Naive thymus-derived CD8-positive, alpha-beta T cell (primary cell): ENCODE results near the gene FDX2. TPM values are rescaled to one million over a fixed set of nuclear protein-coding genes. Genes with fewer than 3 reads are reported as not detected.
A peak's percentile ranks its signal among the peaks of the same experiment; 100 is the strongest.

ENCODE experiments used
- ATAC-seq, 2 donors: fragments of 150-1000 bp; cut with Tn5 transposase in 1 of 2; sonication (Bioruptor Pico), chemical (Tn5 transposase) in 1 of 2; 1 replicate in 1 of 2; 2 replicates in 1 of 2; pipeline ENCODE4 v1.10.0; 2021; ENCODE audit warnings: mild to moderate bottlenecking in 2 of 2, moderate library complexity in 2 of 2
- POLR2A ChIA-PET: fragments of 350-600 bp; sonication (Branson Sonifier 250); formaldehyde crosslinking; loops from one replicate; lab custom pipeline; 2021; ENCODE audit warnings: antibody characterized with exemption; lab: Charles Lee
- DNase-seq, 10 donors: peaks; one replicate each; pipeline versions ENCODE4 v3.0.0 to v3.0.0-alpha.2; 2020 to 2022
- H3K27ac Mint-ChIP-seq, 10 donors: one replicate each; pipeline ENCODE4 v1.8.0; 2020 to 2022; ENCODE audit warnings: mild to moderate bottlenecking in 10 of 10, mixed read lengths in 10 of 10, moderate library complexity in 4 of 10, inconsistent platforms in 1 of 10
- H3K27me3 Mint-ChIP-seq, 5 donors: one replicate each; pipeline ENCODE4 v1.8.0; 2021 to 2022; ENCODE audit warnings: mixed read lengths in 5 of 5
- H3K36me3 Mint-ChIP-seq, 3 donors: one replicate each; pipeline ENCODE4 v1.8.0; 2020 to 2022; ENCODE audit warnings: mixed read lengths in 3 of 3, mild to moderate bottlenecking in 2 of 3, inconsistent platforms in 1 of 3
- H3K4me1 Mint-ChIP-seq, 4 donors: one replicate each; pipeline ENCODE4 v1.8.0; 2021 to 2022; ENCODE audit warnings: mixed read lengths in 4 of 4
- H3K4me3 Mint-ChIP-seq, 10 donors: one replicate each; pipeline ENCODE4 v1.8.0; 2020 to 2022; ENCODE audit warnings: mild to moderate bottlenecking in 10 of 10, mixed read lengths in 10 of 10, moderate library complexity in 6 of 10, inconsistent platforms in 1 of 10
- H3K9me3 Mint-ChIP-seq, 9 donors: one replicate each; pipeline ENCODE4 v1.8.0; 2020 to 2022; ENCODE audit warnings: mixed read lengths in 9 of 9, mild to moderate bottlenecking in 3 of 9, inconsistent platforms in 1 of 9, moderate library complexity in 1 of 9
- polyA plus RNA-seq, 3 donors: library from polyadenylated mRNA; unstranded; fragments of 300-500 nt; fragmentation: Illumina TruSeq; gene quantifications; one replicate each; pipeline ENCODE4 v1.2.3, GENCODE V29; 2021
- total RNA-seq, 8 experiments: library from RNA in 2 of 8; stranded (reverse) in 2 of 8; gene quantifications; one replicate each; pipeline ENCODE4 v1.2.3 and lab custom pipeline; 2021 to 2026

Gene FDX2
- total and polyA plus RNA-seq, 5 experiments from 2014 or later: 11.9 to 26.7 (median 14.9) TPM

DNA sequence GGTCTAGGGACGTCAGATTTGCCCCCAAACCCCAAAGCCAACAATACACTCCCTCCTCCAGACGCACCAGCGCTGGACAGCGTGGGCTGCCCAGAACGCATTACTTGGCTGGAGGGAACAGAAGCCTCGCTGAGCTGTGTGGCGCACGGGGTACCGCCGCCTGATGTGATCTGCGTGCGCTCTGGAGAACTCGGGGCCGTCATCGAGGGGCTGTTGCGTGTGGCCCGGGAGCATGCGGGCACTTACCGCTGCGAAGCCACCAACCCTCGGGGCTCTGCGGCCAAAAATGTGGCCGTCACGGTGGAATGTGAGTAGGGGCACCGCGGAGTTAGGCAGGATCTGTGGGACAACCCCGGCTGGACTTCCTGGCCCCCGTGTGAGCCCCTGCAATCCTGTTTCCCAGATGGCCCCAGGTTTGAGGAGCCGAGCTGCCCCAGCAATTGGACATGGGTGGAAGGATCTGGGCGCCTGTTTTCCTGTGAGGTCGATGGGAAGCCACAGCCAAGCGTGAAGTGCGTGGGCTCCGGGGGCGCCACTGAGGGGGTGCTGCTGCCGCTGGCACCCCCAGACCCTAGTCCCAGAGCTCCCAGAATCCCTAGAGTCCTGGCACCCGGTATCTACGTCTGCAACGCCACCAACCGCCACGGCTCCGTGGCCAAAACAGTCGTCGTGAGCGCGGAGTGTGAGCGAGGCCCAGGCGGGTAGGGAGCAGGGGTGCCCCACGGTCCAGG lies 22.0 kb downstream of the FDX2 start:
- Mint-ChIP-seq H3K27ac (no peak overlapping the region), H3K4me3 (peak overlapping the region; percentile 30 to 94 (median 84)), H3K36me3 (peaks cover 0 to 4% (median 0%) of the 10 kb centered on the region in 3 donors), H3K9me3 (peaks cover 0 to 2% (median 0%) of the 10 kb centered on the region in 9 donors), H3K27me3 (peaks cover 16 to 65% (median 34%) of the 10 kb centered on the region in 5 donors), H3K4me1 (peaks cover 26 to 59% (median 54%) of the 10 kb centered on the region in 4 donors)
- POLR2A ChIA-PET: interaction anchor here (0.6 to 1.9 kb wide), 3 partner anchors 13 to 40 kb away, joined by 3 to 5 read pairs (median 4); partner anchors contain the start of genes ICAM1 and RAVER1
- ATAC-seq (no peak), DNase-seq (no peak)

DNA sequence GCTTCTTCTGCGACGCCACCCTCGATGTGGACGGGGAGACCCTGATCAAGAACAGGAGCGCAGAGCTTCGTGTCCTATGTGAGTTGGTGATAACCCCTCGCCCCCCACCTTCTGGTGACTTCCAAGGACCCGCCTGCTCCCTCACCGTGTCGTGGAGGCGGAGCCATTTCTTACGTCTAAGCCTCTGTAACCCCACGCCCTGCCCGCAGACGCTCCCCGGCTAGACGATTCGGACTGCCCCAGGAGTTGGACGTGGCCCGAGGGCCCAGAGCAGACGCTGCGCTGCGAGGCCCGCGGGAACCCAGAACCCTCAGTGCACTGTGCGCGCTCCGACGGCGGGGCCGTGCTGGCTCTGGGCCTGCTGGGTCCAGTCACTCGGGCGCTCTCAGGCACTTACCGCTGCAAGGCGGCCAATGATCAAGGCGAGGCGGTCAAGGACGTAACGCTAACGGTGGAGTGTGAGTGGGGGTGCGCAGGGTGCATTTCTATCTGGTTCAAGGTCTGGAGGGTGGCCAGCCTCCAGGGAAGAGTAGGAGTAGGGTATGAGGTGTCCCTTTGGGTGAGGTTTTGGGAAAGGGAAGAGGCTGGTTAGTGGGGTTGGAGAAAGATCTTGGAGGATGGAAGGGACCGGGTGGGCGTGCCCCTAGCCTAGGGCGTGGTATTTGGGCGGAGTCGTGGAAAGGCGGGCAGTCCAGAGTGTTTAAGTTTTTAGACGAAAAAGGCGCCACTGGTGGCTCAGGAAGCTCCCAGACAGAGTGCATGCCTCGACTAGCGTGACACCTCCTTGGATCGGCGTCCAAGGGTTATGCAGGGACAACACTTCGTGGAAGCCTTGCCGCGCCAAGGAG lies 22.8 kb downstream of the FDX2 start:
- POLR2A ChIA-PET: interaction anchor here (1.5 to 2.0 kb wide), 3 partner anchors 22 to 88 kb away, joined by 3 to 5 read pairs (median 5); partner anchors contain the start of genes ICAM1, RAVER1 and TYK2
- peaks cover 16 to 73% (median 39%) of the 10 kb centered on the region in 5 donors for H3K27me3 Mint-ChIP-seq

DNA sequence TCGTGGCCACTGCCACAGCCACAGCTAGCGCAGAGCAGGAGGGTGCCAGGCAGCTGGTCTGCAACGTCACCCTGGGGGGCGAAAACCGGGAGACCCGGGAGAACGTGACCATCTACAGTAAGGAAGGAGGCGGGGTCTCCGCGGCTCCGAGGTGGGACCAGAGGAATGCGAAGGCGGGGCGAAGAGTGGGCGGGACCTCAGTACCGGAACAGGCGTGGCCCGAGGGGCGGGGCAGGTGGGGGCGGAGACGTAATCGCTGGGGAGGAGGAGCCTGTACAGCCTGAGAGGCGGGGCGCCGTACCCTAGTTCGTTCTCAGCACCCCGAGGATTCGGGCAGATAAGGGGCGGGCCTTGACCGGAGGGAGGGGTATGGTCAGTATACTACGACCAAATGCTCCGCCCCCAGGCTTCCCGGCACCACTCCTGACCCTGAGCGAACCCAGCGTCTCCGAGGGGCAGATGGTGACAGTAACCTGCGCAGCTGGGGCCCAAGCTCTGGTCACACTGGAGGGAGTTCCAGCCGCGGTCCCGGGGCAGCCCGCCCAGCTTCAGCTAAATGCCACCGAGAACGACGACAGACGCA lies 23.5 kb downstream of the FDX2 start:
- ATAC-seq: peak; percentile 7 to 38
- H3K9me3 Mint-ChIP-seq: peaks cover 0 to 2% (median 0%) of the 10 kb centered on the region in 9 donors

More for the DNA sequence above, 22.8 kb downstream of the FDX2 start:
- H3K9me3 Mint-ChIP-seq: peaks cover 0 to 2% (median 0%) of the 10 kb centered on the region in 9 donors
- DNase-seq (no peak), ATAC-seq (no peak)
- H3K4me1 Mint-ChIP-seq: peaks cover 30 to 66% (median 61%) of the 10 kb centered on the region in 4 donors
- H3K36me3 Mint-ChIP-seq: peaks cover 0 to 4% (median 0%) of the 10 kb centered on the region in 3 donors
- H3K4me3 Mint-ChIP-seq: peak overlapping the region; percentile 34 to 94 (median 84)
- H3K27ac Mint-ChIP-seq: peak overlapping the region in 3 of 10 donors; percentile 10 to 85 (median 74)

DNA sequence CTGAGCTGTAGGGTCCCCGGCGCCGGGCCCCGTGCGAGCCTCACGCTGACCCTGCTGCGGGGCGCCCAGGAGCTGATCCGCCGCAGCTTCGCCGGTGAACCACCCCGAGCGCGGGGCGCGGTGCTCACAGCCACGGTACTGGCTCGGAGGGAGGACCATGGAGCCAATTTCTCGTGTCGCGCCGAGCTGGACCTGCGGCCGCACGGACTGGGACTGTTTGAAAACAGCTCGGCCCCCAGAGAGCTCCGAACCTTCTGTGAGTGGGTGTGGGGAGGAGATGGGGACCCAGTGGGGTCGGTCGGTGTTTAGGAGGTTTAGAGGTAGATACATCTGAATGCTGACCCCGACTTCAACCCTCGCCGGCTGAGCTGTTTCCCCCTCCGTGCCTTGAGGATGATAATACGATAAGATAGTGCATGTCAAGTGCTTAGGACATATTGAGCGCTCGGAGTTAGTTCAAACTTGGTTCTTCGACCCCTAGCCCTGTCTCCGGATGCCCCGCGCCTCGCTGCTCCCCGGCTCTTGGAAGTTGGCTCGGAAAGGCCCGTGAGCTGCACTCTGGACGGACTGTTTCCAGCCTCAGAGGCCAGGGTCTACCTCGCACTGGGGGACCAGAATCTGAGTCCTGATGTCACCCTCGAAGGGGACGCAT lies 24.1 kb downstream of the FDX2 start:
- peaks cover 18 to 79% (median 42%) of the 10 kb centered on the region in 5 donors for H3K27me3 Mint-ChIP-seq
- ATAC-seq (peak in 1 of 2 donors; percentile 2), DNase-seq (peak in 1 of 10 donors; percentile 36)
- peaks cover 0 to 2% (median 0%) of the 10 kb centered on the region in 9 donors for H3K9me3 Mint-ChIP-seq
- H3K4me1 Mint-ChIP-seq: peaks cover 32 to 77% (median 72%) of the 10 kb centered on the region in 4 donors
- H3K4me3 Mint-ChIP-seq: peak overlapping the region; percentile 71 to 94 (median 84)
- POLR2A ChIA-PET: interaction anchor here (0.7 to 2.5 kb wide), 5 partner anchors 21 to 89 kb away, joined by 3 to 13 read pairs (median 4); partner anchors contain the start of genes ICAM1, MRPL4, RAVER1 and TYK2
- peak overlapping the region in 5 of 10 donors; percentile 14 to 85 (median 54) for H3K27ac Mint-ChIP-seq
- peaks cover 0 to 4% (median 0%) of the 10 kb centered on the region in 3 donors for H3K36me3 Mint-ChIP-seq

More for the DNA sequence above, 23.5 kb downstream of the FDX2 start:
- peak; percentile 51 to 78 (median 60) for DNase-seq
- POLR2A ChIA-PET: interaction anchor here (0.9 to 2.5 kb wide), 5 partner anchors 22 to 88 kb away, joined by 3 to 13 read pairs (median 5); partner anchors contain the start of genes ICAM1, MRPL4, RAVER1 and TYK2
- H3K4me1 Mint-ChIP-seq: peaks cover 32 to 72% (median 68%) of the 10 kb centered on the region in 4 donors
- peaks cover 18 to 79% (median 42%) of the 10 kb centered on the region in 5 donors for H3K27me3 Mint-ChIP-seq
- peaks cover 0 to 4% (median 0%) of the 10 kb centered on the region in 3 donors for H3K36me3 Mint-ChIP-seq
- H3K4me3 Mint-ChIP-seq: peak overlapping the region; percentile 39 to 94 (median 84)
- H3K27ac Mint-ChIP-seq: peak overlapping the region in 5 of 10 donors; percentile 14 to 85 (median 48)

DNA sequence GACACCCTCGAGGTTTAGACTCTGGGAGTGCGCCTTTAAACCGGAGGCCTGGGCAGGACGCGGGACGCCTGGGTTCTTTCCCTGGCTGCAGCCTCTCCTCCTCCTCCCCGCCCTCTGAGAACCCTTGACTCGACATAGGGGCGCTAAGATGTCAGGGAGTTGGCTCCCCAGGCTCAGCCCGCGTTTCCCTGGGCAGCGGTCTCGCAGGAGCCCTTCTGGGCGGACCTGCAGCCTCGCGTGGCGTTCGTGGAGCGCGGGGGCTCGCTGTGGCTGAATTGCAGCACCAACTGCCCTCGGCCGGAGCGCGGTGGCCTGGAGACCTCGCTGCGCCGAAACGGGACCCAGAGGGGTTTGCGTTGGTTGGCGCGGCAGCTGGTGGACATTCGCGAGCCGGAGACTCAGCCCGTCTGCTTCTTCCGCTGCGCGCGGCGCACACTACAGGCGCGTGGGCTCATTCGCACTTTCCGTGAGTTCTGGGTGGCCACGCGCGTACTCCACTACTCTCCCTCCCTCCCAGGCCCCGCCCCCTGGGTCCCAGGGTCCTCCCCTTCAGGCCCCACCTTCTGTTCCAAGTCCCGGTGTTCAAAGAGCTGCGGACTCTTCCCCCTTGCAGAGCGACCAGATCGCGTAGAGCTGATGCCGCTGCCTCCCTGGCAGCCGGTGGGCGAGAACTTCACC lies 24.8 kb downstream of the FDX2 start:
- Mint-ChIP-seq H3K27ac (peak overlapping the region in 4 of 10 donors; percentile 25 to 71 (median 50)), H3K9me3 (peaks cover 0 to 2% (median 0%) of the 10 kb centered on the region in 9 donors), H3K36me3 (peaks cover 0 to 4% (median 0%) of the 10 kb centered on the region in 3 donors), H3K27me3 (peaks cover 18 to 79% (median 42%) of the 10 kb centered on the region in 5 donors), H3K4me3 (peak overlapping the region; percentile 71 to 94 (median 84)), H3K4me1 (peaks cover 36 to 82% (median 75%) of the 10 kb centered on the region in 4 donors)
- DNase-seq (peak in 6 of 10 donors; percentile 18 to 56 (median 37)), ATAC-seq (peak; percentile 12 to 24)
- POLR2A ChIA-PET: interaction anchor here (0.7 to 2.5 kb wide), 5 partner anchors 21 to 90 kb away, joined by 3 to 13 read pairs (median 4); partner anchors contain the start of genes ICAM1, MRPL4, RAVER1 and TYK2

DNA sequence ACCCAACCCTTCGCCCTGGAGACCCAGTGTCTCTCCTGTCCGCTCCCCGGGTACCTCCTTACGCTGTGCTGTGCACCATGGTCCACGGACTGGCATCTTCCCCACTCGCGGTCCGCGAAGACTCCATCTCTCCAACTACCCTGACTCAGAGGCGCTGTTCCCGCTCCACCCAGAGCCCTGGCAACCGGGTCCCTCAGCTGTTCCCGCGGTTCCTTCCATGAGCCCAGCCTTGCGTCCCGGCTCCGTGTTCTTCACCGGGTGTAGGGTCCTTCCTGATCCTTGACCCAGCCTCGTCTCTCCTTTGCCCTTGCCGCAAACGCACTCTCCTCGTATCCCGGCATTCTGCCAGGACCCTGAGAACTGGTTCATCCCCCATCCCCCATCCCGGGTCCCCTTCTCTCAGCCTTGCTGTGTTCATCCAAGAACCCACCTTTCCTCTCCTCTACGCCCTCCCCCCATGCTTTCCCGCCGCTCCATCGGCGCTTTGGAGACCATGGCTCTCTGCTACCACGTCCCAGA lies 25.4 kb downstream of the FDX2 start:
- H3K4me1 Mint-ChIP-seq: peaks cover 33 to 82% (median 69%) of the 10 kb centered on the region in 4 donors
- peaks cover 0 to 2% (median 0%) of the 10 kb centered on the region in 9 donors for H3K9me3 Mint-ChIP-seq
- peak overlapping the region in 4 of 10 donors; percentile 25 to 50 (median 39) for H3K27ac Mint-ChIP-seq
- POLR2A ChIA-PET: interaction anchor here (1.8 to 2.5 kb wide), 2 partner anchors 10 to 20 kb away, joined by 4 to 13 read pairs; partner anchors contain the start of gene ICAM1
- DNase-seq (peak in 1 of 10 donors; percentile 21), ATAC-seq (no peak)
- peaks cover 0 to 8% (median 3%) of the 10 kb centered on the region in 3 donors for H3K36me3 Mint-ChIP-seq
- peaks cover 15 to 74% (median 39%) of the 10 kb centered on the region in 5 donors for H3K27me3 Mint-ChIP-seq
- H3K4me3 Mint-ChIP-seq: peak overlapping the region; percentile 71 to 94 (median 84)

DNA sequence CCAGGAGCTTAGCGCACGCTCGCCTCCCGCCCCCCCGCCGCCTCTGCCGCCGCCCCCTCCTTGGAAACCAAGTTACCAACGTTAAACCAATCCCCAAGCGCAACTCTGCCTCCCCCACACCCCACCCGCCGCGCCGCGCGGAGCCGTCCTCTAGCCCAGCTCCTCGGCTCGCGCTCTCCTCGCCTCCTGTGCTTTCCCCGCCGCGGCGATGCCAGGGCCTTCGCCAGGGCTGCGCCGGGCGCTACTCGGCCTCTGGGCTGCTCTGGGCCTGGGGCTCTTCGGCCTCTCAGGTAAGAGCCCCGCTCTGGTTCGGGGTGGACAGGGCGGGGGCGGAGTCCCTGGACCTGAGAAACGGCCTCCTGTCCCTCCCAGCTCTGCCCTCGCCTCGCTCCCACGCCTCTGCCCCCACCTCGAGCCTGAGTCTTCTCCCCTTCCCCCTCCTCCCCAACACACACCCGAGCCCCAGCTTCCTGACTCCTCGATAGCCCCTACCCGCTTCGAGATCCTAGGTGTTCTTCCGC lies 25.9 kb downstream of the FDX2 start, which contains the start of gene ICAM5:
Gene ICAM5 (plus strand): TSS at position 117 of the 521 bp plus-strand sequence. CDS start 92 bp downstream, at position 209.
- Mint-ChIP-seq H3K9me3 (peaks cover 0 to 2% (median 0%) of the 10 kb centered on the region in 9 donors), H3K27me3 (peaks cover 15 to 69% (median 36%) of the 10 kb centered on the region in 5 donors), H3K27ac (peak within 1 kb of the TSS in 7 of 10 donors; percentile 19 to 76 (median 44)), H3K36me3 (peaks cover 3 to 13% (median 8%) of the 10 kb centered on the region in 3 donors), H3K4me1 (peaks cover 35 to 84% (median 67%) of the 10 kb centered on the region in 4 donors), H3K4me3 (peak within 1 kb of the TSS; percentile 71 to 94 (median 84))
- DNase-seq (peak in 1 of 10 donors; percentile 29), ATAC-seq (peak; percentile 15 to 31)
- POLR2A ChIA-PET: interaction anchor here (0.6 to 2.5 kb wide), 7 partner anchors 10 to 98 kb away, joined by 3 to 13 read pairs (median 4); partner anchors contain the start of gene ICAM1

DNA sequence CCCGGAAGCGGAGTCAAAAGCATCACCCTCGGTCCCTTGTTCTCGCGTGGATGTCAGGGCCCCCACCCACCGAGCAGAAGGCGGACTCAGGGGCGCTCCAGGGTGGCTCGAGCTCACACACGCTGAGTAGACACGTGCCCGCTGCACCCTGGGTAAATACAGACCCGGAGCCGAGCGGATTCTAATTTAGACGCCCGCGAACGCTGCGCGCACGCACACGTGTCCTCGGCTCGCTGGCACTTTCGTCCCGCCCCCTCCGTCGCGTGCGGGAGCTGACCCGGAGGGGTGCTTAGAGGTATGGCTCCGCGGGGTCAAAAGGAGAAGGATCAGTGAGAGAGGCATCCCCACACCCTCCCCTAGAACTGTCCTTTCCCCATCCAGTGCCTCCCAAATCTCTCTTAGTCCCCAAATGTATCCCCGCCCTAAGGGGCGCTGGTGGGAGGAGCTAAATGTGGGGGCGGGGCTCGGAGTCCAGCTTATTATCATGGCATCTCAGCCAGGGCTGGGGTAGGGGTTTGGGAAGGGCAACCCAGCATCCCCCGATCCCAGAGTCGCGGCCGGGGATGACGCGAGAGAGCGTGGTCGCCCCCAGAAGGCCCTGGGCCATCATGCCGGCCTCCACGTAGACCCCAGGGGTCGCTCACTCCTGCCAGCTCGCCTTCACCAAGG lies 26.5 kb downstream of the FDX2 start:
- POLR2A ChIA-PET: interaction anchor here (0.6 to 1.8 kb wide), 8 partner anchors 9 to 99 kb away, joined by 3 to 9 read pairs (median 4); partner anchors contain the start of genes ICAM1, RAVER1 and TYK2
- ATAC-seq: peak; percentile 63 to 76
- peaks cover 5 to 17% (median 9%) of the 10 kb centered on the region in 3 donors for H3K36me3 Mint-ChIP-seq
- peaks cover 15 to 63% (median 36%) of the 10 kb centered on the region in 5 donors for H3K27me3 Mint-ChIP-seq
- H3K4me3 Mint-ChIP-seq: peak overlapping the region; percentile 71 to 94 (median 84)
- peak overlapping the region in 6 of 10 donors; percentile 19 to 76 (median 42) for H3K27ac Mint-ChIP-seq
- peaks cover 35 to 78% (median 64%) of the 10 kb centered on the region in 4 donors for H3K4me1 Mint-ChIP-seq
- peak; percentile 39 to 76 (median 61) for DNase-seq
- peaks cover 0 to 2% (median 0%) of the 10 kb centered on the region in 9 donors for H3K9me3 Mint-ChIP-seq

DNA sequence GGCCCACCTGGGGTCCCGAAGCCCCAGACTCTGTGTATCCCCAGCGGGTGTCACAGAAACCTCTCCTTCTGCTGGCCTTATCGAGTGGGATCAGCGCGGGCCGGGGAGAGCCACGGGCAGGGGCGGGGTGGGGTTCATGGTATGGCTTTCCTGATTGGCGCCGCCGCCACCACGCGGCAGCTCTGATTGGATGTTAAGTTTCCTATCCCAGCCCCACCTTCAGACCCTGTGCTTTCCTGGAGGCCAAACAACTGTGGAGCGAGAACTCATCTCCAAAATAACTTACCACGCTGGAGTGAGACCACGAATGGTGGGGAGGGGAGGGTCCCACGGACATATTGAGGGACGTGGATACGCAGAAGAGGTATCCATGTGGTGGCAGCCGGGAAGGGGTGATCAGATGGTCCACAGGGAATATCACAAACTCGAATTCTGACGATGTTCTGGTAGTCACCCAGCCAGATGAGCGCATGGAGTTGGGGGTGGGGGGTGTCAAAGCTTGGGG lies 27.1 kb downstream of the FDX2 start:
- Mint-ChIP-seq H3K4me1 (peaks cover 35 to 78% (median 63%) of the 10 kb centered on the region in 4 donors), H3K36me3 (peaks cover 9 to 22% (median 10%) of the 10 kb centered on the region in 3 donors), H3K27ac (peak overlapping the region in 7 of 10 donors; percentile 19 to 76 (median 44)), H3K27me3 (peaks cover 15 to 57% (median 36%) of the 10 kb centered on the region in 5 donors), H3K4me3 (peak overlapping the region; percentile 71 to 94 (median 84)), H3K9me3 (peaks cover 0 to 2% (median 0%) of the 10 kb centered on the region in 9 donors)
- POLR2A ChIA-PET: interaction anchor here (0.9 to 1.8 kb wide), 7 partner anchors 8 to 99 kb away, joined by 3 to 9 read pairs (median 4); partner anchors contain the start of genes ICAM1, RAVER1 and TYK2
- DNase-seq: peak in 1 of 10 donors; percentile 18
- ATAC-seq: no peak
